GM12878 (cell line): ENCODE results near the gene SORT1. TPM values are rescaled to one million over a fixed set of nuclear protein-coding genes. Genes with fewer than 3 reads are reported as not detected.

Experiments used
- ATAC-seq: fragments of 200-7000 bp; cut with Tn5 transposase; 3 replicates; pipeline ENCODE4 v1.9.1; 2020; ENCODE audit warnings: mild to moderate bottlenecking, moderate library complexity
- BruUV-seq: library from RNA; stranded (reverse); fragments of 400-500 nt; replicated peaks from 2 replicates; lab custom pipeline; 2021; lab: Mats Ljungman, UMichigan
- CTCF ChIA-PET: fragments of 300-600 bp; sonication (Branson Sonifier 250); formaldehyde crosslinking; extraction: SDS; loops from one replicate; lab custom pipeline; 2021; ENCODE audit warnings: inconsistent platforms; lab: Yijun Ruan, JAX
- POLR2A ChIA-PET: fragments of 350-600 bp; formaldehyde crosslinking; extraction: SDS; loops from one replicate; lab custom pipeline; 2021; ENCODE audit warnings: inconsistent platforms; lab: Charles Lee
- RAD21 ChIA-PET: fragments of 300-600 bp; sonication (Branson Sonifier 250); formaldehyde crosslinking; loops from one replicate; lab custom pipeline; 2023; ENCODE audit warnings: antibody characterized with exemption; ENCODE audit not compliant: unreplicated experiment; lab: Charles Lee
- SMC1A ChIA-PET: fragments of 300-600 bp; sonication (Branson Sonifier 250); formaldehyde crosslinking; loops from one replicate; lab custom pipeline; 2023; ENCODE audit not compliant: unreplicated experiment, uncharacterized antibody; lab: Charles Lee
- DNase-seq: peaks from one replicate; pipeline ENCODE4 v3.0.0-alpha.2; 2011; ENCODE audit warnings: low read depth, low spot score
- FAIRE-seq: peaks from 3 replicates; lab custom pipeline; 2011; peaks lifted over from hg19 to GRCh38; lab: Jason Lieb, UNC
- H2AFZ ChIP-seq: 2 replicates; pipeline ENCODE4 v1.6.0; 2011; ENCODE audit warnings: low read depth, low read length, control low read depth; ENCODE audit not compliant: control insufficient read depth
- H3K27ac ChIP-seq: 2 replicates; pipeline ENCODE4 v1.5.1; 2011; ENCODE audit warnings: control low read depth; ENCODE audit not compliant: control insufficient read depth, insufficient read depth
- H3K27me3 ChIP-seq, 2 experiments: replicated peaks in 1 of 2; 2 replicates each; pipeline versions ENCODE4 v1.6.0 to v1.6.1; 2011; ENCODE audit warnings: low read length in 1 of 2; ENCODE audit not compliant: control insufficient read depth in 2 of 2, insufficient read depth in 2 of 2
- H3K36me3 ChIP-seq, 2 experiments: 2 replicates each; pipeline ENCODE4 v1.5.1; 2011; ENCODE audit warnings: low read length in 1 of 2; ENCODE audit not compliant: control insufficient read depth in 2 of 2, insufficient read depth in 2 of 2
- H3K4me1 ChIP-seq: 2 replicates; pipeline ENCODE4 v1.6.1; 2011; ENCODE audit warnings: mild to moderate bottlenecking, low read length, moderate library complexity, mixed read lengths; ENCODE audit not compliant: control insufficient read depth, insufficient read depth
- H3K4me2 ChIP-seq: 2 replicates; pipeline ENCODE4 v1.6.0; 2011; ENCODE audit warnings: control low read depth; ENCODE audit not compliant: control insufficient read depth, insufficient read depth
- H3K4me3 ChIP-seq: fragments of 200-600 bp; sonication (generic); 2 replicates; pipeline ENCODE4 v1.5.1; 2016
- H3K79me2 ChIP-seq: 2 replicates; pipeline ENCODE4 v1.6.0; 2011; ENCODE audit warnings: low read length; ENCODE audit not compliant: control insufficient read depth, insufficient read depth
- H3K9ac ChIP-seq: 2 replicates; pipeline ENCODE4 v1.8.0; 2011; ENCODE audit warnings: low read length, control low read depth, mixed read lengths; ENCODE audit not compliant: control insufficient read depth, insufficient read depth
- H3K9me3 ChIP-seq: replicated peaks from 3 replicates; pipeline ENCODE4 v1.5.1; 2011; ENCODE audit warnings: mild to moderate bottlenecking, low read length; ENCODE audit not compliant: control insufficient read depth, insufficient read depth
- H4K20me1 ChIP-seq: 2 replicates; pipeline ENCODE4 v1.6.0; 2011; ENCODE audit not compliant: control insufficient read depth, insufficient read depth
- GATAD2B ChIP-seq: fragments of 450-650 bp; conservative IDR thresholded peaks from 2 replicates; pipeline ENCODE4 v1.6.1; 2017; ENCODE audit warnings: low read depth, mild to moderate bottlenecking, moderate library complexity
- HSF1 ChIP-seq: fragments of 150-350 bp; IDR thresholded peaks from 2 replicates; pipeline ENCODE4 v1.6.1; 2014; ENCODE audit warnings: mild to moderate bottlenecking, low read depth, low read length
- MTA2 ChIP-seq: fragments of 450-650 bp; IDR thresholded peaks from 2 replicates; pipeline ENCODE4 v1.6.1; 2016; ENCODE audit warnings: low read depth, mild to moderate bottlenecking, moderate library complexity
- RBBP5 ChIP-seq: fragments of 200-600 bp; sonication (generic); conservative IDR thresholded peaks from 2 replicates; pipeline ENCODE4 v1.6.1; 2016
- SMARCA5 ChIP-seq: fragments of 450-650 bp; IDR thresholded peaks from 2 replicates; pipeline ENCODE4 v1.6.1; 2017; ENCODE audit warnings: mild to moderate bottlenecking
- SREBF1 ChIP-seq: IDR thresholded peaks from 2 replicates; pipeline ENCODE4 v1.6.1; 2012; ENCODE audit warnings: mild to moderate bottlenecking, low read length
- WGBS: methylation state at CpG from one replicate; pipeline ENCODE4 v1.1.6; 2016; ENCODE audit warnings: low lambda C conversion rate; ENCODE audit not compliant: insufficient replicate concordance, insufficient coverage; ENCODE audit errors: missing lambda C conversion rate; 5-methylcytosine and 5-hydroxymethylcytosine counted together
- in situ Hi-C: fragments of 300-500 bp; cut with MboI; formaldehyde crosslinking; loops from 9 replicates; pipeline ENCODE4 v1.14.3; 2018; ENCODE audit warnings: mixed read lengths
- intact Hi-C: fragments of 100-400 bp; cut with micrococcal nuclease; formaldehyde crosslinking; loops from one replicate; pipeline ENCODE4 v1.14.2; 2022; ENCODE audit not compliant: unreplicated experiment
- polyA plus RNA-seq, 11 experiments: library from polyadenylated mRNA; depleted of rRNA in 4 of 11; unstranded in 6 of 11; stranded (reverse) in 5 of 11; fragments of >200 nt; fragmentation: Nextera tagmentation in 4 of 11; fragmentation: Illumina TruSeq in 1 of 11; extraction: Ambion mirVana in 4 of 11; extraction: Trizol in 1 of 11; gene quantifications; 1 replicate in 1 of 11; 2 replicates in 10 of 11; pipeline versions ENCODE4 v1.2.1 to v1.2.3, GENCODE V29; 2011 to 2016; ENCODE audit warnings: inconsistent platforms in 2 of 11, missing spikeins in 2 of 11, low read depth in 1 of 11
- total RNA-seq, 4 experiments: library from RNA; depleted of rRNA in 3 of 4; stranded (reverse); fragments of >200 nt in 3 of 4; fragmentation: Illumina TruSeq in 1 of 4; extraction: Trizol in 1 of 4; gene quantifications; 2 replicates each; pipeline versions ENCODE4 v1.2.1 to v1.2.3, GENCODE V29; 2013 to 2021

Gene SORT1
- total and polyA plus RNA-seq, 10 of the 15 experiments (the other 5 are each of a cell fraction or from before 2014, with no cell fraction given), result 0.06 to 1.9 (median 0.33) TPM; not detected in 1

- Histone ChIP-seq H3K4me2 (peak overlapping the region; percentile 11; the same call in 1 of the 2 replicates), H3K36me3 (no peaks in the 10 kb centered on the region), H3K79me2 (no peaks in the 10 kb centered on the region), H3K4me1 (peaks cover 27% of the 10 kb centered on the region), H3K9me3 (no peaks in the 10 kb centered on the region), H2AFZ (no peak overlapping the region), H3K27ac (peak overlapping the region; percentile 54; the same call in 1 of the 2 replicates), H3K9ac (no peak overlapping the region), H3K27me3 (peaks cover 1 to 4% of the 10 kb centered on the region in 2 experiments; a peak in 3 of 4 replicates), H4K20me1 (no peaks in the 10 kb centered on the region), H3K4me3 (no peak overlapping the region)
- WGBS, result 92% methylated on average over 10 of the region's 10 CpGs
- ATAC-seq, result peak; percentile 28
- no peak for DNase-seq
- ChIA-PET RAD21 (interaction anchor here (1.0 kb wide), 1 partner anchor 110 kb away, joined by 4 read pairs; the partner anchor contains the start of gene PSRC1), CTCF (interaction anchor here (0.6 to 3.5 kb wide), 6 partner anchors 98 to 115 kb away, joined by 3 to 23 read pairs (median 4); partner anchors contain the start of genes CYB561D1 and PSRC1), POLR2A (interaction anchor here (1.7 kb wide), 1 partner anchor 9 kb away, joined by 5 read pairs; no protein-coding TSS in a partner anchor), SMC1A (interaction anchor here (0.7 to 1.6 kb wide), 5 partner anchors 9 to 140 kb away, joined by 3 to 4 read pairs (median 3); partner anchors contain the start of gene MYBPHL)
- intact Hi-C loops (loop anchor here (10.0 kb wide), 1 partner anchor 278 kb away; the partner anchor contains the start of gene ELAPOR1), in situ Hi-C loops (no loop called here)
- no peak for FAIRE-seq
- no TSS peak for BruUV-seq
- TF ChIP-seq MTA2 (no peak), SMARCA5 (no peak), RBBP5 (no peak), HSF1 (no peak), SREBF1 (no peak), GATAD2B (no peak)
Measured at GRCh38 chr1:109392788-109393616, 4.7 kb downstream of the SORT1 start.
